COLO668 (cell line): ENCODE measurements around the gene NOL9.

Experiments used
- DNase-seq: peaks from one replicate; lab custom pipeline; 2025; ENCODE audit not compliant: unreplicated experiment; lab: John Stamatoyannopoulos, UW

NOL9 gene

DNA sequence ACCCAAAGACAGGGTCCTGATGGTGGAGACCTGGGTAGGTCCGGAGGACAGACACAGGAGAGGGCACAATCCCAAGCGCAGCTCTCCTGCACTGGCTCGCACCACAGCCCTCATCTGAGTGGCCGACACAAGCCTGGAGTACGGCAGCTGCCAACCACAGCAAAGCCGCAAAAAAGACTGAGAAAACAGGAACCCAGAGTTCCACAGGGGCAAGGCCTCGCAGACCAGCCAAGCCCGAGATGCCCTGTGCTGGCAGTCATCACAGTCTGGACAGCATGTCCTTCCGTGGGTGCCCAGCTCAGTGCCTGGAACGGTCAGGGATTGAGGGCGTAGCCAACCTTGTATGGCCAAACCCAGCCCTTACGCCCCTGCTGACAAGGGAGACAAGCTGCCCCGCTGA is 36.9 kb upstream of the NOL9 start:
- DNase-seq = no peak

GRCh38 chr1:6590046-6590445 is 35.7 kb upstream of the NOL9 start:
- DNase-seq = no peak

DNA sequence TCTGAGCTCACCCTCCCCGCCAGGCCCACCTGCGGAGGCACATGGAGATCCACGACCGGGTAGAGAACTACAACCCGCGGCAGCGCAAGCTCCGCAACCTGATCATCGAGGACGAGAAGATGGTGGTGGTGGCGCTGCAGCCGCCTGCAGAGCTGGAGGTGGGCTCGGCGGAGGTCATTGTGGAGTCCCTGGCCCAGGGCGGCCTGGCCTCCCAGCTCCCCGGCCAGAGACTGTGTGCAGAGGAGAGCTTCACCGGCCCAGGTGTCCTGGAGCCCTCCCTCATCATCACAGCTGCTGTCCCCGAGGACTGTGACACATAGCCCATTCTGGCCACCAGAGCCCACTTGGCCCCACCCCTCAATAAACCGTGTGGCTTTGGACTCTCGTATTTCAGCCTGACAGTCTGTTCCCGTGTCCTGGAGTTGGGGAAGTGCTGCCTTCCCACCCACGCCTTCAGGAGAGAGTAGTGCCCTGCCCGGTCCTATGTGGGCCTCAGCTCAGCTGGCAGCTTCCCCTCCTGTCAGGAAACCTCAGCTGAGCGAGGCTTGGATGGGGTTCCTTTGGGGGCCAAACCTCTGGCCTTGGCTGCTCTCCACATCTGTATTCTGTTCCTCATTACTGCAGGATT is 34.7 kb upstream of the NOL9 start:
- no peak for DNase-seq

- no peak for DNase-seq
Measured at GRCh38 chr1:6588128-6588892, 34.0 kb upstream of the NOL9 start.

DNA sequence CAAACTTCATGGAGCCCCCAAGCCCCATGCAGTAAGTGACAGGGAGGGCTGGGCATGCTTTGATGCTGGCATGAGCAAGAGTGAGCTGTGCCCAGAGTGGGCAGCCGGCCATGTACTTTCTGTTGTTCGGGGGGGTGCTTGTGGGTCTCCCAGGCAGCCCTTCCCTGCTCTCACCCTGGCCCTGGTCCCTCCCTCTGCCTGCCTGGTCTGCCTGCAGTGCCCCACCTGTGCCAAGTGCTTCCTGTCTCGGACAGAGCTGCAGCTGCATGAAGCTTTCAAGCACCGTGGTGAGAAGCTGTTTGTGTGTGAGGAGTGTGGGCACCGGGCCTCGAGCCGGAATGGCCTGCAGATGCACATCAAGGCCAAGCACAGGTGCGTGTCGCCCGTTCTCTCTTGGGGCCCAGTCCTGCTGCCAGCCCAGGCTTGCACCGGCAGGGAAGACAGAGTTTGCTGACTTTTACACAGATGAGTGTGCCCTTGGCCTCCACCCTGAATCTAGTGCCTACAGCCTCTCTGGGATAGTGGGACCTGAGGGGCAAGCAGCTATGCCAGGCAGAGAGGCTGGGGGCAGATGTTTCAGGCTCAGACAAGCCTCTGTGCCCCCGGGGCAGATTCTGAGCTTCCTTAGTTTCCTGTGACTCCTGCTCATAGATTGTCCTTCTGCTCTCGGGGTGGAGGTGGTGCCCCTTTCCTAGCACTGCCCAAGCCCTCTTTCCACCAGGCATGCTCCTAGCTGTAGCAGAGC is 33.1 kb upstream of the NOL9 start:
- DNase-seq = no peak

GRCh38 chr1:6586404-6586816 is 32.1 kb upstream of the NOL9 start:
- no peak for DNase-seq

- no peak for DNase-seq
Measured at GRCh38 chr1:6585841-6586240, 31.5 kb upstream of the NOL9 start.

- DNase-seq = no peak
Measured at GRCh38 chr1:6585081-6585722, 30.9 kb upstream of the NOL9 start.

GRCh38 chr1:6584126-6585080 is 30.1 kb upstream of the NOL9 start:
- DNase-seq = no peak

- peak; percentile 97 for DNase-seq
Measured at GRCh38 chr1:6582370-6582769, 28.1 kb upstream of the NOL9 start.

DNA sequence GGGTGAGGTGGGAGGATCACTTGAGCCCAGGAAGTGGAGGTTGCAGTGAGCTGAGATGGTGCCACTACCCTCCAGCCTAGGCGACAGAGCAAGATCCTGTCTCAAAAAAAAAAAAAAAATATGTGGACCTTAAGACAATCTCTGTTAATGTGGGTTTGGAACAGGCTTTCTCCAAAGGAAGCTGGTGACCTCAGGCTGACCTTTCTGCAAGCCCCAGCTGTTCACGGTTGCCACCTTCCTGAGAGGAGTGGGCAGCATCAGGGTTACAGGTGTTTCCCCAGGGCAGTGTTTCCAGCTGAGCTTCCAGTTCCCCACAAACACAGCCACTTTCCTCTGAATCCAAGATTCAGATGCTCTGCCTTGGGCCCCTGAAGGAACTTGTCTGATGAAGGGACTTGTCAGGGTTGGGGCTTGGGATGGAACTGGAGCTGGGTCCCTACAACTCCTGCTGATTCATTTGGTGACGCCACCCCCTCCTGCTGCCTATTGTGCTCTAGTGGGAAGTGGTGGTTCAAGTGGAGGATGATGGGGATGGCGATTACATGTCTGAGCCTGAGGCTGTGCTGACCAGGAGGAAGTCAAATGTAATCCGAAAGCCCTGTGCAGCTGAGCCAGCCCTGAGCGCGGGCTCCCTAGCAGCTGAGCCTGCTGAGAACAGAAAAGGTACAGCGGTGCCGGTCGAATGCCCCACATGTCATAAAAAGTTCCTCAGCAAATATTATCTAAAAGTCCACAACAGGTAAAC is 27.4 kb upstream of the NOL9 start:
- DNase-seq = peak; percentile 89

DNA sequence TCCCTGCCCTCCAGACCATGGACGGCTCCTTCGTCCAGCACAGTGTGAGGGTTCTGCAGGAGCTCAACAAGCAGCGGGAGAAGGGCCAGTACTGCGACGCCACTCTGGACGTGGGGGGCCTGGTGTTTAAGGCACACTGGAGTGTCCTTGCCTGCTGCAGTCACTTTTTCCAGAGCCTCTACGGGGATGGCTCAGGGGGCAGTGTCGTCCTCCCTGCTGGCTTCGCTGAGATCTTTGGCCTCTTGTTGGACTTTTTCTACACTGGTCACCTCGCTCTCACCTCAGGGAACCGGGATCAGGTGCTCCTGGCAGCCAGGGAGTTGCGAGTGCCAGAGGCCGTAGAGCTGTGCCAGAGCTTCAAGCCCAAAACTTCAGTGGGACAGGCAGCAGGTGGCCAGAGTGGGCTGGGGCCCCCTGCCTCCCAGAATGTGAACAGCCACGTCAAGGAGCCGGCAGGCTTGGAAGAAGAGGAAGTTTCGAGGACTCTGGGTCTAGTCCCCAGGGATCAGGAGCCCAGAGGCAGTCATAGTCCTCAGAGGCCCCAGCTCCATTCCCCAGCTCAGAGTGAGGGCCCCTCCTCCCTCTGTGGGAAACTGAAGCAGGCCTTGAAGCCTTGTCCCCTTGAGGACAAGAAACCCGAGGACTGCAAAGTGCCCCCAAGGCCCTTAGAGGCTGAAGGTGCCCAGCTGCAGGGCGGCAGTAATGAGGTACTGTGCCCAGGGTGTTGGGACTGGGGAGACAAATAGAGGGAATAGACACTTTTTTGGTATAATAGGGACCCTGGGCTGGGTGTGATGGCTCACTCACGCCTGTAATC is 26.5 kb upstream of the NOL9 start:
- no peak for DNase-seq

DNA sequence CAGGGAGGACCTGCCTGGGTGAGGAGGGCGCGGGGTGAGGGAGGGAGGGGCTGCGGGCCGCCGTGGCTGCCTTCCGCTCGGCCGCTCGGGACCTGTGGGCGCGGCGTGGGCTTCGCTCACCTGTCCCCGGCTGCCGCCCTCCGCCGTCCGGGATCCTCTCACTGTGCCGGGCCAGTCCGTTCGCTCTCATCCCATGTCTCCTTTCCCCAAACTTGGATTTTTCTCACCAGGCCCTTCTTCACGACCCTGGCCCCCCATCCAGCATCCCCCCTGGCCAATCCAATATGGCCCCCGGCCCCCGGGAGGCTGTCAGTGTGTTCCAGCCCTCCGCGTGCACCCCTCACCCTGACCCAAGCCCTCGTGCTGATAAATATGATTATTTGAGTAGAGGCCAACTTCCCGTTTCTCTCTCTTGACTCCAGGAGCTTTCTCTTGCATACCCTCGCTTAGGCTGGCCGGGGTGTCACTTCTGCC is 25.8 kb upstream of the NOL9 start:
- no peak for DNase-seq

DNA sequence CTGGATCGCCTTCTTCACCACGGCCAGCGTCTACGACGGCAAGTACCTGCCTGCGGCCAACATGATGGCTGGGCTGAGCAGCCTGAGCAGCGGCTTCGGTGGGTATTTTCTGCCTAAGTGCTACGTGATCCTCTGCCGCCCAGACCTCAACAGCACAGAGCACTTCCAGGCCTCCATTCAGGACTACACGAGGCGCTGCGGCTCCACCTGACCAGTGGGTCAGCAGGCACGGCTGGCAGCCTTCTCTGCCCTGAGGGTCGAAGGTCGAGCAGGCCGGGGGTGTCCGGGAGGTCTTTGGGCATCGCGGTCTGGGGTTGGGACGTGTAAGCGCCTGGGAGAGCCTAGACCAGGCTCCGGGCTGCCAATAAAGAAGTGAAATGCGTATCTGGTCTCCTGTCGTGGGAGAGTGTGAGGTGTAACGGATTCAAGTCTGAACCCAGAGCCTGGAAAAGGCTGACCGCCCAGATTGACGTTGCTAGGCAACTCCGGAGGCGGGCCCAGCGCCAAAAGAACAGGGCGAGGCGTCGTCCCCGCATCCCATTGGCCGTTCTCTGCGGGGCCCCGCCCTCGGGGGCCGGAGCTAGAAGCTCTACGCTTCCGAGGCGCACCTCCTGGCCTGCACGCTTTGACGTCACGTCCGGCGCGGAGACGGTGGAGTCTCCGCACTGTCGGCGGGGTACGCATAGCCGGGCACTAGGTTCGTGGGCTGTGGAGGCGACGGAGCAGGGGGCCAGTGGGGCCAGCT is 25.2 kb upstream of the NOL9 start, which contains the start of gene ZBTB48:
TSS of gene ZBTB48 (plus strand) at position 621 of the 745 bp plus-strand sequence. CDS start 616 bp downstream, outside the sequence.
- DNase-seq = peak; percentile 100

DNA sequence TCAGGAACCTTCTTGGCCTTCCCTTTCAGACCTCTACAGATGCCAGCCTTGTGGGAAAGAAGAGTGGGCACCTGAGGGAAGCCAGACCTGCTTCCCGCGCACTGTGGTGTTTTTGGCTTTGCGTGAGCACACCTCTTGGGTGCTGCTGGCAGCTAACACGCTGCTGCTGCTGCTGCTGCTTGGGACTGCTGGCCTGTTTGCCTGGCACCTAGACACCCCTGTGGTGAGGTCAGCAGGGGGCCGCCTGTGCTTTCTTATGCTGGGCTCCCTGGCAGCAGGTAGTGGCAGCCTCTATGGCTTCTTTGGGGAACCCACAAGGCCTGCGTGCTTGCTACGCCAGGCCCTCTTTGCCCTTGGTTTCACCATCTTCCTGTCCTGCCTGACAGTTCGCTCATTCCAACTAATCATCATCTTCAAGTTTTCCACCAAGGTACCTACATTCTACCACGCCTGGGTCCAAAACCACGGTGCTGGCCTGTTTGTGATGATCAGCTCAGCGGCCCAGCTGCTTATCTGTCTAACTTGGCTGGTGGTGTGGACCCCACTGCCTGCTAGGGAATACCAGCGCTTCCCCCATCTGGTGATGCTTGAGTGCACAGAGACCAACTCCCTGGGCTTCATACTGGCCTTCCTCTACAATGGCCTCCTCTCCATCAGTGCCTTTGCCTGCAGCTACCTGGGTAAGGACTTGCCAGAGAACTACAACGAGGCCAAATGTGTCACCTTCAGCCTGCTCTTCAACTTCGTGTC is 24.5 kb upstream of the NOL9 start:
- DNase-seq = no peak

DNA sequence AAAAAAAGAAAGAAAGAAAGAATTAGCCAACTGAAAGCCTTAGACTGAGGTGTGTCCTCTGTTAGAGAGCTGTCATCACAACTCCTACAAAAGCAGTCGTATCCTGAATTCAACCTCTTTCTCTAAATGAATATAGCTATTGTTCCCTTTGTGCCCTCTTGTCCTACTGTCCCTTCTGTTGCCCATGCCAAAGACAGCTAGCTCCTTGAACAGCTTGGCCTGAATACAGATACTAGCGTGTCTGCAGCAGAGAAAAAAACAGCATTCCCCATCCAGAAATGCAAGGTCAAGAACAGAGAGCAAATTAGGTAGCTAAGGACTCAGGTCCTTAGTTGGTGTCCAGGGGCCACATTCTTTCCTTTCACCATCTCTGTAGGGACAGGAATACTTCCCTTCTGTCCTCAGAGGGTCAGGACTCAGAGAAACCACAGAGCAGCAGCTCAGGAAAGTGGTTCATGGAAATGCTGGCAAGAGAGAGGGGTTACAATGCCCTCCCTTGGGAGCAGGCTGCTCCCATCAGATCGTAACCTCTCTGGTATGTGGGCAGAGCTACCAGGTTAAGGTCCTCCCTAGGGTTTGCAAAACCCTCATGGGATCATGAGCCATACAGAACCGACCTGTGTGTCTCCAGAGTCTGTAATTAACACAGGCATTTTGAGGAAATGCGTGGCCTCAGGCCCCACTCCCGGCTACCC is 23.7 kb upstream of the NOL9 start:
- DNase-seq = no peak

DNA sequence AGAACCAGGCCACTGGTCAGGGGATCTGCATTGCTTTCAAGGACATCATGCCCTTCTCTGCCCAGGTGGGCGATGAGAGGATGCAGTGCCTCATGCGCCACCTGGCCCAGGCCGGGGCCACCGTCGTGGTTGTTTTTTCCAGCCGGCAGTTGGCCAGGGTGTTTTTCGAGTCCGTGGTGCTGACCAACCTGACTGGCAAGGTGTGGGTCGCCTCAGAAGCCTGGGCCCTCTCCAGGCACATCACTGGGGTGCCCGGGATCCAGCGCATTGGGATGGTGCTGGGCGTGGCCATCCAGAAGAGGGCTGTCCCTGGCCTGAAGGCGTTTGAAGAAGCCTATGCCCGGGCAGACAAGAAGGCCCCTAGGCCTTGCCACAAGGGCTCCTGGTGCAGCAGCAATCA is 20.5 kb upstream of the NOL9 start:
- DNase-seq = no peak
